Measurements from ENCODE around the gene EP400. TPM values are rescaled to one million over a fixed set of nuclear protein-coding genes. Genes with fewer than 3 reads are reported as not detected.
"Not testable (repeated sequence)": the region's sequence is repeated elsewhere in the genome, so short reads cannot be mapped to it uniquely, and the experiment has no call there.

Gene EP400
- total RNA-seq, 1 donor from 2014 or later, result 9.7 TPM

DNA sequence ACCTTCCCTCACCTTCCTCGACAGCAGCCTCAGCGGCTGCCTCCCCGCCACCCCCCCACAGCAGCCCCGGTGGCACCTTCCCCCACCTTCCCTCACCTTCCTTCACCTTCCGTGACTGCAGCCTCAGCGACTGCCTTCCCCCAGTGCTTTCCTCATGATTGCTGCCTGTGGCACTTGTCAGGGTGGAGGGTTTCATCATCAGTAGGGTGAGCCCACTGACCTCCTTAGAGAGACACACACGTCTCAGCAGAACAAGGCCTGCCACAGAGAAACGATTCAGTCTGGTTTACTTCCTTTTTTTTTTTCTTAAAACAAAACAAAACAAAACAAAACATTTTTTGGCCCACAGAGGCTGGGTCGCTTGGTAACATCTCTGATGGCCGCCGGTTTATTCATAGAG, 75.0 kb downstream of the EP400 start:
- DNase-seq, result no peak

- DNase-seq, result no peak
Observed at GRCh38 chr12:132025526-132025925, 75.8 kb downstream of the EP400 start.

GRCh38 chr12:132026061-132026795, 76.5 kb downstream of the EP400 start:
- no peak for DNase-seq

- DNase-seq, result no peak
Observed at GRCh38 chr12:132026796-132027500, 77.2 kb downstream of the EP400 start.

GRCh38 chr12:132027636-132028035, 77.9 kb downstream of the EP400 start:
- DNase-seq, result peak; percentile 33

DNA sequence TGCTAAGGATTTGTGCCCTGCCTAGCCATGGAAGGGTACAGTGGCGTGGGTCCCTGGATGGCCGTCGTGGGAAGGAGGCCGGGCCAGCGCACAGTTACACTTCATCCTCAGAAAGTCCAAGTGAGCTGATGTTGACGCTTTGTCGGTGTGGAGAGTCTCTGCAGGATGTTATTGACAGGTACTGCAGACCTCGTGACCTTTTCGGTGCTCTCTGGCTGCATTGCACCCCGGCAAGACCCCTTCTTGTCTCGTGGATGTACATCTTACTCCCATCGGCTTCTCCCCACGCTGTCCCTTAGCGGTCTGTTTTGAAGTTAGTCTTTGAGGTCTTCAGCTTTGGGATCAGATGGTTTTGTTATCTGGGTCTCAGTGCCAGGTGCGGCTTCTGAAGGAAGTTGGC, 78.4 kb downstream of the EP400 start:
- DNase-seq, result no peak

- peak; percentile 10 for DNase-seq
Observed at GRCh38 chr12:132029503-132030300, 80.0 kb downstream of the EP400 start.

- DNase-seq, result peak; percentile 82
Observed at GRCh38 chr12:132030367-132031038, 80.8 kb downstream of the EP400 start.

DNA sequence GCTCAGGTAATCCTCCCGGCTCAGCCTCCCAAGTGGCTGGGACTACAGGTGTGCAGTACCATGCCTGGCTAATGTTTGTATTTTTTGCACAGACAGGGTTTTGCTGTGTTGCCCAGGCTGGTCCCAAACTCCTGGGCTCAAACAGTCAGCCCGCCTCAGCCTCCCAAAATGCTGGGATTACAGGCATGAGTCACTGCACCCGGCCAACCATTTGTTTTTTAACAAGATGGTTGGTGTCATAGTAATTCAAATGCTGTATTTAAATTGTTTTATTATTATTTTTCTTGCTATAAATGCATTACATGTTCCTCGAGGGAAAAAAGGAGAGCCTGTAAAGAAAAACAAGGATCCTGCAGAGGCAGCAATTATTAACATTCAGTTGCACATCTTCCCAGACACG, 83.9 kb downstream of the EP400 start:
- no peak for DNase-seq

DNA sequence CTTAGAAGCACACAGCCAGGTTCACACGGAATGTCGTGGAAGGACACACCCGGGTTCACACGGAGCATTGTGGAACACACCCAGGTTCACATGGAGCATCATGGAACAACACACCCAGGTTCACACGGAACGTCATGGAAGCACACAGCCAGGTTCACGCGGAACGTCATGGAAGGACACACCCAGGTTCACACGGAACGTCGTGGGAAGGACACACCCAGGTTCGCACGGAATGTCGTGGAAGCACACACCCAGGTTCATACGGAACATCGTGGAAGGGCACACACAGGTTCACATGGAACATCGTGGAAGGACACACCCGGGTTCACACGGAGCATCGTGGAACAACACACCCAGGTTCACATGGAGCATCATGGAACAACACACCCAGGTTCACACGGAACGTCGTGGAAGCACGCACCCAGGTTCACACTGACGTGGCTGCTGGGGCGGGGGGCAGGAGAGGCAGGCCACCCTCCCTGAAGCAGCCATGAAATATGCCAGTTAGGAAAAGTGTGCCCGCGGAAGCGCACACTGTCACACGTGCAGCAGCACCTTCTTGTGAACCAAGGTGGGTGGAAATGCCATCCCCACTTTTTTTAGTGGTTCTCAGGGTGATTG, 86.4 kb downstream of the EP400 start:
- no peak for DNase-seq

DNA sequence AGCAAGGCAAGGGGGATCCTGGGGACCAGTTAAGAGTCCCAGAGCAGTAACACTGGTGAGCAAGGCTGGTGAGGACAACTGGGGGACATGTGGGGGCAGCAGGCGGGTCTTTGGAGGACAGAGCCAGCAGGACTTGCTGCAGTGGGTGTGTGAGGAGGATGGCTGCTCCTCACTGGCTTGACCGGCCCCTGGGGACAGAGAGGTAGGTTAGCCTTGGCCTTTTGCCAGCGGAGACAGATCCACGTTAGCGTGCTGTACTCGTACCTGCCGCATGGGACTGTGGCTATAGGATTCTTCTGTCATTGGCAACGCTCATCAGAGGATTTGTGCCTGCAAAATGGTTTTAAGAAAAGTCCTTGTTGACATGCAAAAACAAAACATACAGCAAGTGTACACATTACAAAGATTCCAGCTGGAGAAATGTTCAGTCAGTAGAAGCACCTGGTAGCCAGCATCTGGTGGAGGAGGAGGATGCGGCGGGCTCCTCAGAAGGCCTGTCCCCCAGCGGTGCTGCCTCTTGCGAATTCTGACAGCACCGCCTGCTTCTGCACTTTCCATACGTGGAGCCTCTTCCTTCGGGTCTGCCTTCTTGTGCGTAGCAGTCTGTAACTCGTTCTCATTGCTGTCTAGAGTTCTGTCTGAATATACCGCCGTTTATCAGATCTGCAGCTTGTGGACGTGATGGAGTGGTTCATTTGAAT, 91.3 kb downstream of the EP400 start:
- DNase-seq, result no peak

DNA sequence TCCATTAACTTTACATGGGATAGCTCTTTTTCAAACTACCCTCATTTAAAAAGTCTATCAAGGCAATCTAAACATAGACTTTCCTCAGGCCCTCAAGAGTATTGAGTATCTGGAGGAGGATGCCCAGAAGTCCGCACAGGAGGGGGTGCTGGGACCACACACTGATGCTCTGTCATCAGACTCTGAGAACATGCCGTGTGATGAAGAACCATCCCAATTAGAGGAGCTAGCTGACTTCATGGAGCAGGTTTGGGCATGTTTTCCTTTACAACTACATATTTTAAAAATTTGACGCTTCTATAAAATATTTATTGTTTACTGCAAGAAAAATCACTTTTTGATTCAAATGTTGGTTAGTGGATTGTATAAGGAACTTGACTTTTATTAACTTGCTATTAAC, 93.5 kb downstream of the EP400 start:
- no peak for DNase-seq

- DNase-seq, result no peak
Observed at GRCh38 chr12:132043770-132044467, 94.2 kb downstream of the EP400 start.

DNA sequence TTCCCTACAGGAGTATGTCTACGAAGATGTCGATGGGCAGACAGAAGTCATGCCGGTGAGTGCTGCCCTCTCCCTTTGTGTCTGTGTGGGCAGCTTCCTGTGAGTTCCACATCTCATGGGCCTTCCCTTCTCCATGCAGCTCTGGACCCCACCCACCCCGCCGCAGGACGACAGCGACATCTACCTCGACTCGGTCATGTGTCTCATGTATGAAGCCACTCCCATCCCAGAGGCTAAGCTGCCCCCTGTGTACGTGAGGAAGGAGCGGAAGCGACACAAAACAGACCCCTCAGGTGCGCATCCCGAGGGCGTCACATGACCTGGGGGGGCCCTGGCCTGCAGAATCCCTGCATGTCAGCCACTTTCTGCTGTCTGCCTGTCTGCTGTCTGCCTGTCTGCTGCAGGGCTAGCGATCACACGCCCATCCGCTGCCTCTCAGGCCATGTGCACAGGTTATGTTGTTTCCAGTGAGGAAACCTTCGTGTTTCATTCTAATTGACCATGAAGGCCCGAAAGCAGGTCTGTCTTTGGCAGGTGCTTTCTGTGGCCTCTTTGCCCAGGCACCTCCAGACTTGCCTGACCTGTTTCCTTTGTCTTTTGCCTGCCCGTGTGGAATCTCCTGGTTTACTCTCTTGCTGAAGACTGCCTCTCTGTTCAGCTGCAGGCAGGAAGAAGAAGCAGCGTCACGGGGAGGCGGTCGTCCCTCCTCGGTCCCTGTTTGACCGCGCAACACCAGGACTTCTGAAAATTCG, 95.1 kb downstream of the EP400 start:
- DNase-seq, result no peak

GRCh38 chr12:132045751-132046150, 96.0 kb downstream of the EP400 start:
- no peak for DNase-seq

DNA sequence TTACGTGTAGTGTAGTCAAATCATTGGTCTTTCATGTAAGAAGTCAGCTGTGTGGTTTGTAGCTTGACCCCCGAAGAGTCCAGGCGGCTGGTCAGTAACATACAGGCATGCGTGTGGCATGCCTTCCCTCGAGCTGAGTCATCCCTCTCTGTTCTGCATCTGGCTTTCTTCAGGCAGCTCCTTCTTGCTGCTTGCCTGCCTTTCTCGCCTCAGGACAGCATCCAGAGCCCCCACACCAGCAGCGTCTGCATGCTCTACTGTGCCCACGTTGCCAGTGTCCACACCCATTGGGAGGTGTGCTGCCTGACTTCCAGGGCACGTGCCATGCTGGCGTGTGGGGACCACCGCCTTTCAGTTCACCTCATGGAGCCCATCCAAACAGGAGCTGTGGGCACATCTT, 96.8 kb downstream of the EP400 start:
- no peak for DNase-seq

DNA sequence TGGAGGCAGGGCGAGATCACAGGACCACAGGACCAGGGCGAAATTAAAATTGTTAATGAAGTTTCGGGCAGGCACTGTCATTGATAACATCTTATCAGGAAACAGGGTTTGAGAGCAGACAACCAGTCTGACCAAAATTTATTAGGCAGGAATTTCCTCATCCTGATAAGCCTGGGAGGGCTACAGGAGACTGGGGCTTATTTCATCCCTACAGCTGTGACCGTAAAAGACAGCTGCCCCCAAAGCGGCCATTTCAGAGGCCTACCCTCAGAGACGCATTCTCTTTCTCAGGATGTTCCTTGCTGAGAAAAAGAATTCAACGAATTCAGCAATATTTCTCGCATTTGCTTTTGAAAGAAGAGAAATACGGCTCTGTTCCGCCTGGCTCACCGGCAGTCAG, 97.9 kb downstream of the EP400 start:
- not testable (repeated sequence) for DNase-seq

DNA sequence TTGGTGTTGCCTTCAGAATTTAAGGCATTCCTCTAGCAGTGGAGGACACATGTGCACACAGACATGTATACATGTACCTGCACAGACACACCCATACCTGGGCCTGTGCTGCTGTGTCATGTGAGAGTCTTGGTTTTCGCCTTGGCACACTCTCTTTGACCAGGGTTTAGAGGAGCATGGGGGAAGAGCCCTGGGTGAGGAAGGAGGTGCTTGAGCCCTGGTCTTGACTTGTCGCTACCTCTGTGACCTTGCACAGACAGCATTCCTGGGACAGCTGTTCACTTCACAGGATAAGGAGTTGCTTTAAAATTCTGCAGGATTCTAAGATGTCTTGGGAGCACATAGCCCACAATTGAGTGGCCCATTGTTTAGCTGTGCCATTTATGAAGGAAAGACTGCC, 99.7 kb downstream of the EP400 start:
- no peak for DNase-seq

DNA sequence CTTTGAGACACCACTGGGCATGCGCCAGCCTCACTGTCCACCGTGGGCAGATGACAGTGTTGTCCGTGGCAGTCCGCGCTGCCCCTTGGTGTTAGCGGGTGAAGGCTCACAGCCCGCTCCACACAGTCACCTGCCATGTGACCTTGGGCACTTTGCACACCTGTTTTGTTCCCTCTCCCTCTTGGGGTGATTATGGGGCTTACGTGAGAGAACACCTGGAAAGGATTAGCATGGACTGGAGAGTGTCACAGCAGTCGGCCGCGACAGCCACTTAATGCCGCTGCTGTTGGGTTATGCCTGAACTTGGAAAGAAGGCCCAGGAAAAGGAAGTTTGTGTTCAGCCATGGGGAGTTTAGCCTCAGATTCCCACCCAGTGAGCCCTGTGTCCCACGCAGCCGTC, 100.1 kb downstream of the EP400 start:
- DNase-seq, result no peak

- DNase-seq, result peak; percentile 29
Observed at GRCh38 chr12:132051718-132052117, 102.0 kb downstream of the EP400 start.

Measured in dermis blood vessel endothelial cell (primary cell).